CD4-positive, alpha-beta memory T cell (primary cell): ENCODE data around the gene ATP6V0B. TPM values are rescaled to one million over a fixed set of nuclear protein-coding genes. Genes with fewer than 3 reads are reported as not detected.

Experiments
- CTCF ChIA-PET: fragments of 350-600 bp; sonication (Branson Sonifier 250); formaldehyde crosslinking; loops from one replicate; lab custom pipeline; 2021; ENCODE audit warnings: inconsistent platforms; ENCODE audit not compliant: partially characterized antibody; lab: Charles Lee
- POLR2A ChIA-PET: fragments of 350-600 bp; sonication (Branson Sonifier 250); formaldehyde crosslinking; loops from one replicate; lab custom pipeline; 2021; ENCODE audit not compliant: partially characterized antibody; lab: Charles Lee
- DNase-seq, 5 donors: peaks; one replicate each; pipeline versions ENCODE4 v3.0.0 to v3.0.0-alpha.2; 2020 to 2022; ENCODE audit warnings: mixed read lengths in 1 of 5
- H3K27ac ChIP-seq: one replicate; pipeline ENCODE4 v1.7.0; 2013; ENCODE audit warnings: low read depth, low read length
- H3K27me3 ChIP-seq: 2 replicates; pipeline ENCODE4 v1.7.0; 2013; ENCODE audit warnings: mild to moderate bottlenecking, low read length, moderate library complexity; ENCODE audit not compliant: insufficient read depth
- H3K36me3 ChIP-seq: 2 replicates; pipeline ENCODE4 v1.7.0; 2013; ENCODE audit warnings: mild to moderate bottlenecking, low read length, moderate library complexity; ENCODE audit not compliant: insufficient read depth
- H3K4me1 ChIP-seq: 2 replicates; pipeline ENCODE4 v1.7.0; 2013; ENCODE audit warnings: mild to moderate bottlenecking, low read length, moderate library complexity; ENCODE audit not compliant: insufficient read depth
- H3K4me3 ChIP-seq, 2 donors: one replicate each; pipeline ENCODE4 v1.7.0; 2013; ENCODE audit warnings: low read length in 2 of 2, mild to moderate bottlenecking in 1 of 2
- H3K9me3 ChIP-seq, 2 donors: one replicate each; pipeline ENCODE4 v1.7.0; 2013; ENCODE audit warnings: low read length in 2 of 2, control low read depth in 1 of 2; ENCODE audit not compliant: control insufficient read depth in 1 of 2
- H3K27ac Mint-ChIP-seq, 7 donors: one replicate each; pipeline ENCODE4 v1.8.0; 2020 to 2021; ENCODE audit warnings: mixed read lengths in 7 of 7, mild to moderate bottlenecking in 6 of 7, inconsistent platforms in 3 of 7, moderate library complexity in 3 of 7
- H3K27me3 Mint-ChIP-seq, 2 donors: one replicate each; pipeline ENCODE4 v1.8.0; 2020 to 2021; ENCODE audit warnings: mixed read lengths in 2 of 2
- H3K36me3 Mint-ChIP-seq, 2 donors: one replicate each; pipeline ENCODE4 v1.8.0; 2020 to 2021; ENCODE audit warnings: mixed read lengths in 2 of 2, inconsistent platforms in 1 of 2, mild to moderate bottlenecking in 1 of 2
- H3K4me1 Mint-ChIP-seq, 4 donors: one replicate each; pipeline ENCODE4 v1.8.0; 2020 to 2021; ENCODE audit warnings: mixed read lengths in 4 of 4, mild to moderate bottlenecking in 1 of 4
- H3K4me3 Mint-ChIP-seq, 8 donors: one replicate each; pipeline ENCODE4 v1.8.0; 2020 to 2021; ENCODE audit warnings: mixed read lengths in 8 of 8, mild to moderate bottlenecking in 7 of 8, moderate library complexity in 6 of 8, inconsistent platforms in 3 of 8
- H3K9me3 Mint-ChIP-seq, 8 donors: one replicate each; pipeline ENCODE4 v1.8.0; 2020 to 2021; ENCODE audit warnings: mixed read lengths in 8 of 8, mild to moderate bottlenecking in 5 of 8, inconsistent platforms in 3 of 8, moderate library complexity in 1 of 8
- intact Hi-C: fragments of 100-400 bp; cut with micrococcal nuclease; formaldehyde crosslinking; loops from one replicate; pipeline ENCODE4 v1.15.1; 2023
- polyA plus RNA-seq, 2 donors: library from polyadenylated mRNA; unstranded; fragments of 300-500 nt; fragmentation: Illumina TruSeq; gene quantifications; one replicate each; pipeline ENCODE4 v1.2.3, GENCODE V29; 2021
- total RNA-seq, 2 experiments: library from RNA; stranded (reverse); gene quantifications; one replicate each; pipeline ENCODE4 v1.2.3, GENCODE V29; 2021

ATP6V0B gene
- total and polyA plus RNA-seq, 4 experiments from 2014 or later, result 59.8 to 310 (median 130) TPM

DNA sequence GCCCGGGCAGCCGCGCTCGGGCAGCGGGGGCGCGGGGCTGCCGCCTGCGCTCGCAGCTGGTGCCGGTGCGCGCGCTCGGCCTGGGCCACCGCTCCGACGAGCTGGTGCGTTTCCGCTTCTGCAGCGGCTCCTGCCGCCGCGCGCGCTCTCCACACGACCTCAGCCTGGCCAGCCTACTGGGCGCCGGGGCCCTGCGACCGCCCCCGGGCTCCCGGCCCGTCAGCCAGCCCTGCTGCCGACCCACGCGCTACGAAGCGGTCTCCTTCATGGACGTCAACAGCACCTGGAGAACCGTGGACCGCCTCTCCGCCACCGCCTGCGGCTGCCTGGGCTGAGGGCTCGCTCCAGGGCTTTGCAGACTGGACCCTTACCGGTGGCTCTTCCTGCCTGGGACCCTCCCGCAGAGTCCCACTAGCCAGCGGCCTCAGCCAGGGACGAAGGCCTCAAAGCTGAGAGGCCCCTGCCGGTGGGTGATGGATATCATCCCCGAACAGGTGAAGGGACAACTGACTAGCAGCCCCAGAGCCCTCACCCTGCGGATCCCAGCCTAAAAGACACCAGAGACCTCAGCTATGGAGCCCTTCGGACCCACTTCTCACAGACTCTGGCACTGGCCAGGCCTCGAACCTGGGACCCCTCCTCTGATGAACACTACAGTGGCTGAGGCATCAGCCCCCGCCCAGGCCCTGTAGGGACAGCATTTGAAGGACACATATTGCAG is 38.2 kb upstream of the ATP6V0B start:
- Histone ChIP-seq H3K27me3 (peaks cover 23% of the 10 kb centered on the region), H3K36me3 (no peaks in the 10 kb centered on the region), H3K4me1 (peaks cover 8% of the 10 kb centered on the region), H3K4me3 (no peak overlapping the region), H3K9me3 (no peaks in the 10 kb centered on the region), H3K27ac (no peak overlapping the region)
- CTCF ChIA-PET, result interaction anchor here (1.0 to 5.4 kb wide), 3 partner anchors 10 to 172 kb away, joined by 3 to 91 read pairs (median 83); partner anchors contain the start of gene IPO13
- peak overlapping the region in 4 of 8 donors; percentile 36 to 56 (median 46) for H3K4me3 Mint-ChIP-seq
- peaks cover 2 to 9% of the 10 kb centered on the region in 2 donors for H3K36me3 Mint-ChIP-seq
- H3K4me1 Mint-ChIP-seq, result peaks cover 4 to 30% (median 8%) of the 10 kb centered on the region in 4 donors
- no peak for DNase-seq
- POLR2A ChIA-PET, result no interaction called here
- intact Hi-C loops, result no loop called here
- peaks cover 16 to 21% of the 10 kb centered on the region in 2 donors for H3K27me3 Mint-ChIP-seq
- no peaks in the 10 kb centered on the region for H3K9me3 Mint-ChIP-seq
- no peak overlapping the region for H3K27ac Mint-ChIP-seq

DNA sequence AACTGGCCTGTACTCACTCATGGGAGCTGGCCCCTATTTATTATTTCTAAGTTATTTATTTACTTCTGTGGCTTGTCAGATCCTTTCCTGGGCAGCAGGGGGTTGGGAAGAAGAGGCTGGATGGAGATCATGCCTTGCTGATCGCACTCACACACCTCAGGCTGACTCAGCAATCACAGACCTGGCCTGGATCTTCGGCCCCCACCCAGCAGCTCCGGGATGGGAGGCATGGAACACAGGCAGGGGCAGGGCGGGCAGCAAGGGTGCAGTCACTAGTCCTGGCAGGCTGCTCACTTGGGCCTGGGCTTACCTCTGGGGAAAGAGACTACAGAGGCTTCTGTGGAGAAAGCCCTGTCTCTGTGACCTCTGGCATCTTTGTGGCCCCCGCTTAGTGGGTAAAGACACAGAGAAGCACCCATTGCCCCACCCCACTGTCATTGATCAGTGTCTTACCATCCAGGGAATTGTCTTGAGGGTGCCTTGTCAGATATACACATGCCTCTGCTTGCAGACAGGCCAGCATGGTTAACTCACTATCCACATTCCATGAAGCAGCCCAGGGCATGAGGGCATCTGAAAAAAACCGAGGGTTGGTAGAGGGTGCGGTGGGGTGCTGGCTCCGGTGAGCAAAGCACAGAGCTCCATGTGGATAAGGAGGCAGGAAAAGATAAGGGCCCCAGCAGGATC is 37.4 kb upstream of the ATP6V0B start:
- Histone ChIP-seq H3K4me1 (peaks cover 8% of the 10 kb centered on the region), H3K9me3 (no peaks in the 10 kb centered on the region), H3K27ac (no peak overlapping the region), H3K27me3 (peaks cover 23% of the 10 kb centered on the region), H3K4me3 (no peak overlapping the region), H3K36me3 (no peaks in the 10 kb centered on the region)
- ChIA-PET POLR2A (no interaction called here), CTCF (interaction anchor here (1.0 to 1.6 kb wide), 2 partner anchors 11 to 99 kb away, joined by 3 read pairs; no protein-coding TSS in a partner anchor)
- intact Hi-C loops, result no loop called here
- no peak for DNase-seq
- Mint-ChIP-seq H3K4me1 (peaks cover 4 to 30% (median 8%) of the 10 kb centered on the region in 4 donors), H3K4me3 (no peak overlapping the region), H3K36me3 (peaks cover 2 to 9% of the 10 kb centered on the region in 2 donors), H3K27me3 (peaks cover 16 to 21% of the 10 kb centered on the region in 2 donors), H3K27ac (no peak overlapping the region), H3K9me3 (no peaks in the 10 kb centered on the region)

DNA sequence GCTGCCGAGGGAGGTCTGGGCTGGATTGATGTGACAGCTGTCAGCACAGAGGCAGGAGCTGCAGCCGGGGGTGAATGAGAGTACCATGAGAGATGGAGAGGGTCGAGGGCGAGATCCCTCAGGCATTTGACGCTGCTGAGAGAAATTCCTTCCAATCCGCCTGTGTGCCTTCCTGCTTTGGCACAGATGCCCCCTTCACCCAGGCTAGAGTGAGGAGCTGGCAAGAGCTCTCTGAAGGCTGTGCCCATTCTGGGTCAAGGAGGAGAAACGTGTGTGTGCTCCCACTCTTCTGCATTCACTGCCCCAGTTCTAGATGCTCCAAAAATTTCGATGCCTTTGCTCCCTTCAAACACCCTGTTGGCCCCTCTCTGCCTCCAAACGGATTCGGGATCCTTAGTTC is 36.4 kb upstream of the ATP6V0B start:
- DNase-seq, result no peak
- no peak overlapping the region for H3K27ac ChIP-seq
- peaks cover 19% of the 10 kb centered on the region for H3K27me3 ChIP-seq
- no peaks in the 10 kb centered on the region for H3K9me3 ChIP-seq
- Mint-ChIP-seq H3K4me3 (peak overlapping the region in 1 of 8 donors; percentile 54), H3K9me3 (no peaks in the 10 kb centered on the region), H3K27me3 (peaks cover 11 to 12% of the 10 kb centered on the region in 2 donors), H3K4me1 (peaks cover 4 to 34% (median 10%) of the 10 kb centered on the region in 4 donors), H3K36me3 (peaks cover 2 to 5% of the 10 kb centered on the region in 2 donors), H3K27ac (no peak overlapping the region)
- H3K4me3 ChIP-seq, result no peak overlapping the region
- CTCF ChIA-PET, result interaction anchor here (1.6 kb wide), 1 partner anchor 98 kb away, joined by 3 read pairs; no protein-coding TSS in a partner anchor
- peaks cover 7% of the 10 kb centered on the region for H3K4me1 ChIP-seq
- POLR2A ChIA-PET, result no interaction called here
- no peaks in the 10 kb centered on the region for H3K36me3 ChIP-seq
- intact Hi-C loops, result no loop called here

DNA sequence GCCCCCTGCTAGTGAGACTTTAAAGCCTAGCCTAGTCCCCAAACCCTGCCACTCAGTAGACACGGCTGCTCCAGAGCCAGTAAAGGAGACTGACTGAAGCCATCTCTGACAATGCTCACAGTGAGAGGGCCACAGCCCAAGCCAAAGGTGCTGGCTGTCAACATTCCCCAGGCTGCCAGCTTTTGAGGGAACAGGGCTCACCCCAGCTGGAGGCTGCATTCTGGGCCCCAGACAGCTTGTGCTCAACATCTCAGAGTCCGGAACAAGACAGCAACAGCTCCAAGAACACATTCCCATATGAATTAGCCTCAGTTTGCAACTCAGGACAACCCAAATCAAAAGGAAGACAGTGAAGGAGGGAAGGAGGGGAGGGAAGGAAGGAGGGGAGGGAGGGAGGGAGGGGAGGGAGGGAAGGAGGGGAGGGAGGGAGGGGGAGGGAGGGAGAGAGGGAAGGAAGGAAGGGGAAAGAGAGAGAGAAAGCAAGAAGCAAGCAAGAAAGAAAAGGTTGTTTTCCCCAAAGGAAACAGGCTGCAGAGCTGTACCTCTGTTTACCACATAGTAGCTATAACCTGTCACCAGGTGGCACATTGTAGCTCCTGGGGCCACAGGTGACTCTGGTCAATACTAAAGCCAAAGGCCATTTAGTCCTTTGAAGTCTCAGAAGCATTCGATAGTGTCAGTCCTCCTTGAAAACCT is 35.7 kb upstream of the ATP6V0B start:
- Histone ChIP-seq H3K4me1 (no peaks in the 10 kb centered on the region), H3K27me3 (peaks cover 15% of the 10 kb centered on the region), H3K36me3 (no peaks in the 10 kb centered on the region), H3K27ac (no peak overlapping the region), H3K4me3 (no peak overlapping the region), H3K9me3 (no peaks in the 10 kb centered on the region)
- ChIA-PET CTCF (interaction anchor here (1.0 to 1.6 kb wide), 2 partner anchors 97 to 409 kb away, joined by 3 read pairs; no protein-coding TSS in a partner anchor), POLR2A (no interaction called here)
- Mint-ChIP-seq H3K4me1 (peaks cover 4 to 30% (median 8%) of the 10 kb centered on the region in 4 donors), H3K27ac (no peak overlapping the region), H3K27me3 (peaks cover 8 to 11% of the 10 kb centered on the region in 2 donors), H3K4me3 (no peak overlapping the region), H3K36me3 (peaks cover 2 to 5% of the 10 kb centered on the region in 2 donors), H3K9me3 (no peaks in the 10 kb centered on the region)
- DNase-seq, result no peak
- intact Hi-C loops, result no loop called here

DNA sequence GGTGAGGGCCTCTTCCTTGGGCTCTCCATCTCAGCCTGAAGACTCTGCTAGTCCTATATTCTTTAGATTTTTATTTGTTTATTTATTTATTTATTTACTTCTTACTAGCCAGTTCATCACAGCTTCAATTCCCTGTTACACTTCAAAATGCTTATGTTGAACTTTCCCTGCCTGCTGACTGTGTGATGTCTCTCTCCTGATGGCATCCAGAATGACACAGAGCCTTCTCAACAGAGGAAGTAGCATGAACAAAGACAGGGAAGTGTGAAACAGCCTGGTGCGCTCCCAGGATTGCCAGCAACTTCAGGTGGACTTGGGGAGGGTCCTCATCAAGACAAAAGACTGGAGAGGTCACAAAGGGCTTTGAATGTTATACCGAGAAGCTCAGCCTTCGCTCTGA is 32.3 kb upstream of the ATP6V0B start:
- Histone ChIP-seq H3K4me1 (peaks cover 17% of the 10 kb centered on the region), H3K36me3 (no peaks in the 10 kb centered on the region), H3K9me3 (no peaks in the 10 kb centered on the region), H3K27me3 (no peaks in the 10 kb centered on the region), H3K4me3 (no peak overlapping the region), H3K27ac (no peak overlapping the region)
- peaks cover 15 to 40% (median 24%) of the 10 kb centered on the region in 4 donors for H3K4me1 Mint-ChIP-seq
- ChIA-PET POLR2A (interaction anchor here (1.2 kb wide), 1 partner anchor 8 kb away, joined by 4 read pairs; the partner anchor contains the start of gene ARTN), CTCF (interaction anchor here (1.1 to 7.5 kb wide), 2 partner anchors 8 to 29 kb away, joined by 3 to 83 read pairs; partner anchors contain the start of gene ARTN)
- DNase-seq, result no peak
- no peaks in the 10 kb centered on the region for H3K27me3 Mint-ChIP-seq
- H3K4me3 Mint-ChIP-seq, result no peak overlapping the region
- peaks cover 2 to 7% of the 10 kb centered on the region in 2 donors for H3K36me3 Mint-ChIP-seq
- H3K27ac Mint-ChIP-seq, result peak overlapping the region in 1 of 7 donors; percentile 9
- no peaks in the 10 kb centered on the region for H3K9me3 Mint-ChIP-seq
- intact Hi-C loops, result no loop called here

DNA sequence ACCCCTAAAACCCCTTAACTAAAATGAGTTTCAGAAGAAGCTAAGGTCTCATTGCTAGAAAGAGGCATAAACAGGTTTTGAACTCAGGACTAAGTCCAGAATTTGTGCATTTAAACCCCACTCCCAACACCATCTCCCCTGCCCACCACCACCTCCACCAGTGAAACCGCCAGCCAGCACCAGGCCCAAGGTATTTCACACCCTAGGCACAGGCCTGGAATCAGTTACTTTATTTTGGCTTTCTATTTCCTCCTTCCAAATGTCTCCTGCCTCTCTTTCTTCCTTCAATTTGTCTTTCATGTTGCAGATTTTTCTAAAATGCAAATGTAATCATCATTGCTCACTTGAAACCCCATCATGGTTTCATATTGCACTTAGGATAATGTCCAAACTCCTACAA is 29.9 kb upstream of the ATP6V0B start:
- no peak for DNase-seq
- Histone ChIP-seq H3K4me3 (no peak overlapping the region), H3K4me1 (peaks cover 29% of the 10 kb centered on the region), H3K27ac (no peak overlapping the region), H3K36me3 (no peaks in the 10 kb centered on the region), H3K27me3 (no peaks in the 10 kb centered on the region), H3K9me3 (no peaks in the 10 kb centered on the region)
- H3K4me1 Mint-ChIP-seq, result peaks cover 21 to 55% (median 35%) of the 10 kb centered on the region in 4 donors
- CTCF ChIA-PET, result interaction anchor here (1.1 to 7.5 kb wide), 5 partner anchors 11 to 90 kb away, joined by 3 to 83 read pairs (median 5); partner anchors contain the start of genes ARTN and CCDC24
- H3K27me3 Mint-ChIP-seq, result no peaks in the 10 kb centered on the region
- H3K36me3 Mint-ChIP-seq, result peaks cover under 1 to 6% of the 10 kb centered on the region in 2 donors
- intact Hi-C loops, result loop anchor here (5.0 kb wide), 2 partner anchors 293 to 418 kb away; partner anchors contain the start of gene KDM4A
- no peaks in the 10 kb centered on the region for H3K9me3 Mint-ChIP-seq
- POLR2A ChIA-PET, result no interaction called here
- H3K4me3 Mint-ChIP-seq, result peak overlapping the region in 6 of 8 donors; percentile 22 to 68 (median 29)
- H3K27ac Mint-ChIP-seq, result peak overlapping the region in 5 of 7 donors; percentile 54 to 90 (median 74)
